HUES48 (cell line): ENCODE data around the gene TCF25.
"Not testable (repeated sequence)": the region's sequence is repeated elsewhere in the genome, so short reads cannot be mapped to it uniquely, and the experiment has no call there.

ENCODE experiments used
- H3K27ac ChIP-seq: one replicate; pipeline ENCODE4 v1.7.0; 2013; ENCODE audit warnings: low read depth, low read length, inconsistent platforms
- H3K27me3 ChIP-seq: 2 replicates; pipeline ENCODE4 v1.6.1; 2013; ENCODE audit warnings: mild to moderate bottlenecking, low read length; ENCODE audit not compliant: control insufficient read depth, insufficient read depth
- H3K36me3 ChIP-seq: 2 replicates; pipeline ENCODE4 v1.6.1; 2013; ENCODE audit warnings: low read length; ENCODE audit not compliant: control insufficient read depth, insufficient read depth
- H3K4me1 ChIP-seq: 2 replicates; pipeline ENCODE4 v1.6.1; 2013; ENCODE audit warnings: mild to moderate bottlenecking, low read length; ENCODE audit not compliant: control insufficient read depth, insufficient read depth
- H3K4me3 ChIP-seq: 2 replicates; pipeline ENCODE4 v1.5.1; 2013; ENCODE audit warnings: mild to moderate bottlenecking, low read depth, low read length
- H3K9ac ChIP-seq: 2 replicates; pipeline ENCODE4 v1.6.1; 2013; ENCODE audit warnings: mild to moderate bottlenecking, low read depth, low read length, moderate library complexity
- H3K9me3 ChIP-seq: 2 replicates; pipeline ENCODE4 v1.6.1; 2013; ENCODE audit warnings: low read length; ENCODE audit not compliant: control insufficient read depth, insufficient read depth

TCF25 gene

GRCh38 chr16:89833664-89834363 is 39.6 kb upstream of the TCF25 start:
- not testable (repeated sequence) for H3K4me3 ChIP-seq, H3K27me3 ChIP-seq, H3K9me3 ChIP-seq, H3K27ac ChIP-seq, H3K36me3 ChIP-seq, H3K9ac ChIP-seq, H3K4me1 ChIP-seq

- H3K27ac ChIP-seq, H3K4me1 ChIP-seq: not testable (repeated sequence)
These were observed 38.5 kb upstream of the TCF25 start for GRCh38 chr16:89834813-89835363.

GRCh38 chr16:89836484-89836883 is 36.9 kb upstream of the TCF25 start:
- H3K27me3 ChIP-seq, H3K4me1 ChIP-seq, H3K9ac ChIP-seq, H3K4me3 ChIP-seq, H3K36me3 ChIP-seq, H3K9me3 ChIP-seq, H3K27ac ChIP-seq: not testable (repeated sequence)

More at GRCh38 chr16:89834813-89835363, 38.5 kb upstream of the TCF25 start:
- not testable (repeated sequence) for H3K4me3 ChIP-seq, H3K27me3 ChIP-seq, H3K9ac ChIP-seq, H3K36me3 ChIP-seq, H3K9me3 ChIP-seq

GRCh38 chr16:89837014-89837546 is 36.3 kb upstream of the TCF25 start:
- H3K4me3 ChIP-seq = no peak overlapping the region

GRCh38 chr16:89841275-89841674 is 32.1 kb upstream of the TCF25 start:
- Histone ChIP-seq H3K4me3 (no peak overlapping the region), H3K27ac (no peak overlapping the region), H3K4me1 (peaks cover 4% of the 10 kb centered on the region; the same call in 1 of the 2 replicates), H3K36me3 (no peaks in the 10 kb centered on the region), H3K9me3 (no peaks in the 10 kb centered on the region), H3K27me3 (no peaks in the 10 kb centered on the region), H3K9ac (no peak overlapping the region)

More at GRCh38 chr16:89837014-89837546, 36.3 kb upstream of the TCF25 start:
- peaks cover 4% of the 10 kb centered on the region; the same call in 1 of the 2 replicates for H3K4me1 ChIP-seq
- no peaks in the 10 kb centered on the region for H3K36me3 ChIP-seq
- H3K27ac ChIP-seq = no peak overlapping the region
- no peaks in the 10 kb centered on the region for H3K27me3 ChIP-seq
- no peak overlapping the region for H3K9ac ChIP-seq
- H3K9me3 ChIP-seq = no peaks in the 10 kb centered on the region

- Histone ChIP-seq H3K9me3 (no peaks in the 10 kb centered on the region), H3K27me3 (no peaks in the 10 kb centered on the region), H3K9ac (no peak overlapping the region), H3K4me3 (no peak overlapping the region), H3K36me3 (no peaks in the 10 kb centered on the region), H3K4me1 (peaks cover 4% of the 10 kb centered on the region; the same call in 1 of the 2 replicates), H3K27ac (no peak overlapping the region)
These were observed 30.7 kb upstream of the TCF25 start for GRCh38 chr16:89842471-89843408.

- Histone ChIP-seq H3K9ac (no peak overlapping the region), H3K27me3 (no peaks in the 10 kb centered on the region), H3K4me3 (no peak overlapping the region), H3K36me3 (no peaks in the 10 kb centered on the region), H3K9me3 (no peaks in the 10 kb centered on the region), H3K27ac (no peak overlapping the region), H3K4me1 (peaks cover 4% of the 10 kb centered on the region; the same call in 1 of the 2 replicates)
These were observed 29.7 kb upstream of the TCF25 start for GRCh38 chr16:89843409-89844350.

- H3K4me3 ChIP-seq = no peak overlapping the region
These were observed 28.6 kb upstream of the TCF25 start for GRCh38 chr16:89844739-89845339.

GRCh38 chr16:89845417-89845816 is 28.0 kb upstream of the TCF25 start:
- Histone ChIP-seq H3K27ac (no peak overlapping the region), H3K27me3 (no peaks in the 10 kb centered on the region), H3K4me3 (no peak overlapping the region), H3K36me3 (no peaks in the 10 kb centered on the region), H3K9me3 (no peaks in the 10 kb centered on the region), H3K9ac (no peak overlapping the region), H3K4me1 (no peaks in the 10 kb centered on the region)

More at GRCh38 chr16:89844739-89845339, 28.6 kb upstream of the TCF25 start:
- Histone ChIP-seq H3K9ac (no peak overlapping the region), H3K4me1 (no peaks in the 10 kb centered on the region), H3K27me3 (no peaks in the 10 kb centered on the region), H3K27ac (no peak overlapping the region), H3K36me3 (no peaks in the 10 kb centered on the region), H3K9me3 (no peaks in the 10 kb centered on the region)
